IMR-90 (cell line): ENCODE measurements around the gene ADAMTSL1. TPM values are rescaled to one million over a fixed set of nuclear protein-coding genes. Genes with fewer than 3 reads are reported as not detected.

ENCODE experiments used
- ATAC-seq: fragments of 200-7000 bp; cut with Tn5 transposase; 2 replicates; pipeline ENCODE4 v1.9.1; 2020; ENCODE audit warnings: low read depth, mild to moderate bottlenecking, moderate library complexity
- BruUV-seq: library from RNA; stranded (reverse); fragments of 400-500 nt; replicated peaks from 2 replicates; lab custom pipeline; 2021; lab: Mats Ljungman, UMichigan
- CTCF ChIA-PET: fragments of 300-600 bp; formaldehyde crosslinking; extraction: SDS; loops from one replicate; lab custom pipeline; 2021; ENCODE audit warnings: antibody characterized with exemption; lab: Yijun Ruan, JAX
- POLR2A ChIA-PET: fragments of 300-600 bp; sonication (Branson Sonifier 250); formaldehyde crosslinking; loops from one replicate; lab custom pipeline; 2022; ENCODE audit warnings: antibody characterized with exemption; ENCODE audit not compliant: unreplicated experiment; lab: Charles Lee
- DNase-seq: peaks from one replicate; pipeline ENCODE4 v3.0.0; 2013
- H2AFZ ChIP-seq: replicated peaks from 2 replicates; pipeline ENCODE3; 2013; ENCODE audit warnings: low read length, mild to moderate bottlenecking; ENCODE audit not compliant: poor library complexity
- H2AK5ac ChIP-seq: 2 replicates; pipeline ENCODE4 v1.6.1; 2013; ENCODE audit warnings: low read depth, low read length, inconsistent platforms
- H2AK9ac ChIP-seq: replicated peaks from 2 replicates; pipeline ENCODE3; 2013; ENCODE audit warnings: mild to moderate bottlenecking, low read depth, low read length, moderate library complexity; ENCODE audit not compliant: poor library complexity
- H2BK120ac ChIP-seq: 2 replicates; pipeline ENCODE4 v1.6.1; 2013; ENCODE audit warnings: low read depth, low read length, inconsistent platforms
- H2BK15ac ChIP-seq: 3 replicates; pipeline ENCODE4 v1.6.1; 2013; ENCODE audit warnings: low read depth, low read length, inconsistent platforms
- H2BK20ac ChIP-seq: 2 replicates; pipeline ENCODE4 v1.6.1; 2013; ENCODE audit warnings: low read depth, mild to moderate bottlenecking, inconsistent platforms, low read length, moderate library complexity
- H2BK5ac ChIP-seq: 2 replicates; pipeline ENCODE4 v1.6.1; 2013; ENCODE audit warnings: mild to moderate bottlenecking, low read depth, low read length, inconsistent platforms; ENCODE audit not compliant: poor library complexity, severe bottlenecking
- H3K14ac ChIP-seq: replicated peaks from 2 replicates; pipeline ENCODE4 v1.6.1; 2013; ENCODE audit warnings: low read depth, low read length, inconsistent platforms
- H3K18ac ChIP-seq: 2 replicates; pipeline ENCODE4 v1.6.1; 2013; ENCODE audit warnings: low read depth, low read length, control low read depth
- H3K23ac ChIP-seq: 2 replicates; pipeline ENCODE4 v1.6.1; 2013; ENCODE audit warnings: low read depth, low read length, inconsistent platforms
- H3K27ac ChIP-seq: 2 replicates; pipeline ENCODE4 v1.5.1; 2013; ENCODE audit warnings: mild to moderate bottlenecking, control low read depth, low read length; ENCODE audit not compliant: insufficient read depth
- H3K27me3 ChIP-seq: 2 replicates; pipeline ENCODE4 v1.6.1; 2013; ENCODE audit warnings: low read length; ENCODE audit not compliant: control insufficient read depth, insufficient read depth
- H3K36me3 ChIP-seq: 2 replicates; pipeline ENCODE4 v1.6.1; 2013; ENCODE audit warnings: low read length, mixed read lengths; ENCODE audit not compliant: control insufficient read depth, insufficient read depth
- H3K4ac ChIP-seq: 2 replicates; pipeline ENCODE4 v1.6.1; 2013; ENCODE audit warnings: low read depth, low read length, inconsistent platforms
- H3K4me1 ChIP-seq: 2 replicates; pipeline ENCODE4 v1.6.1; 2013; ENCODE audit warnings: low read length, mixed read lengths; ENCODE audit not compliant: control insufficient read depth, insufficient read depth
- H3K4me2 ChIP-seq: 2 replicates; pipeline ENCODE4 v1.6.1; 2013; ENCODE audit warnings: low read depth, mild to moderate bottlenecking, control low read depth, low read length, moderate library complexity
- H3K4me3 ChIP-seq: 2 replicates; pipeline ENCODE4 v1.5.1; 2013; ENCODE audit warnings: low read depth, mild to moderate bottlenecking, control low read depth, low read length, moderate library complexity; ENCODE audit not compliant: insufficient read depth
- H3K56ac ChIP-seq: 2 replicates; pipeline ENCODE4 v1.6.1; 2013; ENCODE audit warnings: low read length, inconsistent platforms; ENCODE audit not compliant: insufficient read depth; ENCODE audit errors: extremely low read depth
- H3K79me1 ChIP-seq, 2 experiments: 2 replicates each; pipeline ENCODE4 v1.6.1; 2013; ENCODE audit warnings: low read length in 2 of 2, inconsistent platforms in 1 of 2, low read depth in 1 of 2
- H3K9ac ChIP-seq: 2 replicates; pipeline ENCODE4 v1.6.1; 2013; ENCODE audit warnings: low read depth, low read length, control low read depth
- H3K9me1 ChIP-seq: 2 replicates; pipeline ENCODE4 v1.6.1; 2013; ENCODE audit warnings: low read length, inconsistent platforms; ENCODE audit not compliant: insufficient read depth
- H3K9me3 ChIP-seq: 2 replicates; pipeline ENCODE4 v1.6.1; 2013; ENCODE audit warnings: low read length; ENCODE audit not compliant: control insufficient read depth, insufficient read depth
- H4K20me1 ChIP-seq: 2 replicates; pipeline ENCODE4 v1.6.1; 2013; ENCODE audit warnings: low read length, inconsistent platforms; ENCODE audit not compliant: insufficient read depth
- H4K5ac ChIP-seq: 2 replicates; pipeline ENCODE4 v1.6.1; 2013; ENCODE audit warnings: mild to moderate bottlenecking, low read depth, low read length, control low read depth
- H4K8ac ChIP-seq, 2 experiments: 2 replicates each; pipeline ENCODE4 v1.6.1; 2013; ENCODE audit warnings: low read depth in 2 of 2, low read length in 2 of 2, control low read depth in 1 of 2, inconsistent platforms in 1 of 2
- H4K91ac ChIP-seq: 2 replicates; pipeline ENCODE4 v1.6.1; 2013; ENCODE audit warnings: low read depth, low read length, inconsistent platforms; ENCODE audit not compliant: insufficient read depth
- BHLHE40 ChIP-seq: fragments of 150-350 bp; IDR thresholded peaks from 2 replicates; pipeline ENCODE4 v1.6.1; 2016; ENCODE audit warnings: mild to moderate bottlenecking, low read depth, low read length
- CEBPB ChIP-seq: IDR thresholded peaks from 2 replicates; pipeline ENCODE4 v1.6.1; 2012; ENCODE audit warnings: low read depth, low read length, improper control_type of control experiment
- CHD1 ChIP-seq: IDR thresholded peaks from 2 replicates; pipeline ENCODE4 v1.6.1; 2012; ENCODE audit warnings: low read depth, low read length, improper control_type of control experiment
- MAFK ChIP-seq: IDR thresholded peaks from 2 replicates; pipeline ENCODE4 v1.6.1; 2012; ENCODE audit warnings: low read depth, low read length, improper control_type of control experiment
- MAZ ChIP-seq: IDR thresholded peaks from 2 replicates; pipeline ENCODE4 v1.6.1; 2012; ENCODE audit warnings: low read depth, mild to moderate bottlenecking, low read length, improper control_type of control experiment, moderate library complexity, borderline replicate concordance
- MXI1 ChIP-seq: IDR thresholded peaks from 2 replicates; pipeline ENCODE4 v1.6.1; 2012; ENCODE audit warnings: low read depth, mild to moderate bottlenecking, low read length, moderate library complexity, borderline replicate concordance
- NFE2L2 ChIP-seq: fragments of 150-350 bp; IDR thresholded peaks from 2 replicates; pipeline ENCODE4 v1.6.1; 2016; ENCODE audit warnings: low read depth, mild to moderate bottlenecking, low read length
- POLR2A ChIP-seq: IDR thresholded peaks from 2 replicates; pipeline ENCODE4 v1.6.1; 2012; ENCODE audit warnings: mild to moderate bottlenecking, low read depth, low read length
- RAD21 ChIP-seq: IDR thresholded peaks from 2 replicates; pipeline ENCODE4 v1.6.1; 2012; ENCODE audit warnings: low read length, improper control_type of control experiment
- RCOR1 ChIP-seq: IDR thresholded peaks from 2 replicates; pipeline ENCODE4 v1.6.1; 2012; ENCODE audit warnings: mild to moderate bottlenecking, low read length, improper control_type of control experiment; ENCODE audit not compliant: insufficient replicate concordance
- RFX5 ChIP-seq: IDR thresholded peaks from 2 replicates; pipeline ENCODE4 v1.8.0; 2012; ENCODE audit warnings: low read depth, mild to moderate bottlenecking, low read length, moderate library complexity
- SMC3 ChIP-seq: fragments of 150-350 bp; IDR thresholded peaks from 2 replicates; pipeline ENCODE4 v1.6.1; 2016; ENCODE audit warnings: low read depth, mild to moderate bottlenecking, antibody characterized with exemption, low read length, moderate library complexity
- USF2 ChIP-seq: fragments of 150-350 bp; IDR thresholded peaks from 2 replicates; pipeline ENCODE4 v1.6.1; 2017; ENCODE audit warnings: mild to moderate bottlenecking, antibody characterized with exemption, low read length, low read depth
- WGBS, 2 experiments: methylation state at CpG; one replicate each; pipeline versions ENCODE4 v1.1.5 to v1.1.7; 2013; ENCODE audit warnings: missing lambda C conversion rate in 2 of 2; ENCODE audit not compliant: insufficient read length in 1 of 2; ENCODE audit errors: extremely low coverage in 2 of 2; 5-methylcytosine and 5-hydroxymethylcytosine counted together
- dilution Hi-C: fragments of 300-500 bp; cut with HindIII; formaldehyde crosslinking; loops from one replicate; pipeline ENCODE4 v1.14.3; 2018; ENCODE audit warnings: low sequenced_read_pairs; ENCODE audit not compliant: unreplicated experiment
- in situ Hi-C: fragments of 300-500 bp; cut with MboI; formaldehyde crosslinking; loops from 3 replicates; pipeline ENCODE4 v1.14.3; 2019; ENCODE audit warnings: low sequenced_read_pairs, inconsistent platforms, mixed read lengths
- intact Hi-C: fragments of 100-400 bp; cut with micrococcal nuclease; formaldehyde crosslinking; loops from 2 replicates; pipeline ENCODE4 v1.10.0; 2022
- polyA plus RNA-seq, 3 experiments: library from polyadenylated mRNA; depleted of rRNA; stranded (reverse); fragments of >200 nt; gene quantifications; 2 replicates each; pipeline ENCODE4 v1.2.3, GENCODE V29; 2012; ENCODE audit warnings: low replicate concordance in 1 of 3
- total RNA-seq: library from RNA; depleted of rRNA; stranded (reverse); fragments of >200 nt; gene quantifications from 2 replicates; pipeline ENCODE4 v1.2.3, GENCODE V29; 2012
- TF ChIP-seq, protein P1 (sequence below): conservative IDR thresholded peaks from 2 replicates; pipeline ENCODE4 v1.5.1; 2012; ENCODE audit warnings: mild to moderate bottlenecking, low read depth, low read length, improper control_type of control experiment
- TF ChIP-seq, protein P2 (sequence below): fragments of 150-350 bp; IDR thresholded peaks from 2 replicates; pipeline ENCODE4 v1.6.1; 2016; ENCODE audit warnings: low read depth, mild to moderate bottlenecking, low read length, moderate library complexity, borderline replicate concordance

The ADAMTSL1 gene
- total and polyA plus RNA-seq, 2 of the 4 experiments (the other 2 are of a cell fraction) = 38.2 to 62.2 TPM

DNA sequence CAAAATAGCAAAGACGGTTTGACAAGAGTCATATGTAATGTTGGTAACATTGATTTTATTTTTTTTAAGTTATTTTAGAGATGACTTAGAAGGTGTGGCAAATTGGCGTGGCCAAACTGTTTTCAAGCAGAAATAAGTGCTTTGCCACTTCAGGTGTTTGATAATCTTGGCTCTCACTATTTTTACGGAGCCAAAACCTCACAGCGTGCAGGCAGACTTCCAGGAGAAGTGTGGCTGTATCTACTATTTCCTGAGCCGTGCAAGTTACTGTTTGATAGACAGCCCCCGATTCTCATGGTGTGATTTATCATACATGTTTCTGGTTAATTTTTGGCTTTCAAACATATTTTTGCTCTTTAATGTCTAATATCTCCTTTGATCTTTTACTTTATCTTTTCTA is 269.5 kb downstream of the ADAMTSL1 start:
- no peak overlapping the region for H3K4me2 ChIP-seq
- H3K4me1 ChIP-seq = peaks cover 6% of the 10 kb centered on the region
- H3K9me1 ChIP-seq = peaks cover 8% of the 10 kb centered on the region
- ATAC-seq = no peak
- in situ Hi-C loops = no loop called here
- H2AK9ac ChIP-seq = no peak overlapping the region
- no peaks in the 10 kb centered on the region for H3K9me3 ChIP-seq
- no peak overlapping the region for H2AK5ac ChIP-seq
- no TSS peak for BruUV-seq
- no peak overlapping the region for H3K14ac ChIP-seq
- no peak for DNase-seq
- dilution Hi-C loops = no loop called here
- no peak overlapping the region for H3K18ac ChIP-seq
- H4K20me1 ChIP-seq = no peaks in the 10 kb centered on the region
- no peak overlapping the region for H3K23ac ChIP-seq
- no peak overlapping the region for H2BK15ac ChIP-seq
- no CpG with 5 or more reads among the region's 6 CpGs for WGBS, 2 experiments
- TF ChIP-seq, protein P1, sequence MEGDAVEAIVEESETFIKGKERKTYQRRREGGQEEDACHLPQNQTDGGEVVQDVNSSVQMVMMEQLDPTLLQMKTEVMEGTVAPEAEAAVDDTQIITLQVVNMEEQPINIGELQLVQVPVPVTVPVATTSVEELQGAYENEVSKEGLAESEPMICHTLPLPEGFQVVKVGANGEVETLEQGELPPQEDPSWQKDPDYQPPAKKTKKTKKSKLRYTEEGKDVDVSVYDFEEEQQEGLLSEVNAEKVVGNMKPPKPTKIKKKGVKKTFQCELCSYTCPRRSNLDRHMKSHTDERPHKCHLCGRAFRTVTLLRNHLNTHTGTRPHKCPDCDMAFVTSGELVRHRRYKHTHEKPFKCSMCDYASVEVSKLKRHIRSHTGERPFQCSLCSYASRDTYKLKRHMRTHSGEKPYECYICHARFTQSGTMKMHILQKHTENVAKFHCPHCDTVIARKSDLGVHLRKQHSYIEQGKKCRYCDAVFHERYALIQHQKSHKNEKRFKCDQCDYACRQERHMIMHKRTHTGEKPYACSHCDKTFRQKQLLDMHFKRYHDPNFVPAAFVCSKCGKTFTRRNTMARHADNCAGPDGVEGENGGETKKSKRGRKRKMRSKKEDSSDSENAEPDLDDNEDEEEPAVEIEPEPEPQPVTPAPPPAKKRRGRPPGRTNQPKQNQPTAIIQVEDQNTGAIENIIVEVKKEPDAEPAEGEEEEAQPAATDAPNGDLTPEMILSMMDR = no peak
- TF ChIP-seq POLR2A = no peak
- TF ChIP-seq CEBPB = no peak
- TF ChIP-seq MXI1 = no peak
- TF ChIP-seq RCOR1 = no peak
- no peak for TF ChIP-seq BHLHE40
- TF ChIP-seq NFE2L2 = no peak
- TF ChIP-seq CHD1 = no peak
- TF ChIP-seq MAZ = no peak
- TF ChIP-seq SMC3 = no peak
- no peak for TF ChIP-seq MAFK
- TF ChIP-seq RFX5 = no peak
- TF ChIP-seq RAD21 = no peak
- TF ChIP-seq USF2 = no peak
- TF ChIP-seq, protein P2, sequence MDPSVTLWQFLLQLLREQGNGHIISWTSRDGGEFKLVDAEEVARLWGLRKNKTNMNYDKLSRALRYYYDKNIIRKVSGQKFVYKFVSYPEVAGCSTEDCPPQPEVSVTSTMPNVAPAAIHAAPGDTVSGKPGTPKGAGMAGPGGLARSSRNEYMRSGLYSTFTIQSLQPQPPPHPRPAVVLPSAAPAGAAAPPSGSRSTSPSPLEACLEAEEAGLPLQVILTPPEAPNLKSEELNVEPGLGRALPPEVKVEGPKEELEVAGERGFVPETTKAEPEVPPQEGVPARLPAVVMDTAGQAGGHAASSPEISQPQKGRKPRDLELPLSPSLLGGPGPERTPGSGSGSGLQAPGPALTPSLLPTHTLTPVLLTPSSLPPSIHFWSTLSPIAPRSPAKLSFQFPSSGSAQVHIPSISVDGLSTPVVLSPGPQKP = no peak
- intact Hi-C loops = no loop called here
- ChIA-PET POLR2A (no interaction called here), CTCF (no interaction called here)
- no peak overlapping the region for H3K27ac ChIP-seq
- no peak overlapping the region for H4K5ac ChIP-seq
- no peaks in the 10 kb centered on the region for H3K36me3 ChIP-seq
- H2AFZ ChIP-seq = no peak overlapping the region
- H2BK20ac ChIP-seq = no peak overlapping the region
- no peak overlapping the region for H4K8ac ChIP-seq
- no peak overlapping the region for H2BK120ac ChIP-seq
- no peaks in the 10 kb centered on the region for H3K27me3 ChIP-seq
- no peaks in the 10 kb centered on the region for H3K79me1 ChIP-seq
- H4K91ac ChIP-seq = no peak overlapping the region
- no peak overlapping the region for H3K4ac ChIP-seq
- no peak overlapping the region for H3K9ac ChIP-seq
- H3K4me3 ChIP-seq = no peak overlapping the region
- no peak overlapping the region for H3K56ac ChIP-seq
- H2BK5ac ChIP-seq = no peak overlapping the region
